Activated T-helper 1 cell treated with anti-CD3 and anti-CD28 coated beads, Interleukin-12 subunit alpha, Interleukin-12 subunit beta, Interleukin-2, Interleukin-4 antibody, amounts not matched to agents 30 ng/mL and 10 ng/mL and 1 ng/mL, durations not matched to agents 14 hours and 24 hours and 36 hours (primary cell): Measurements from ENCODE around the gene PDE2A. TPM values are rescaled to one million over a fixed set of nuclear protein-coding genes. Genes with fewer than 3 reads are reported as not detected.
"Not testable (repeated sequence)": the region's sequence is repeated elsewhere in the genome, so short reads cannot be mapped to it uniquely, and the experiment has no call there.

Experiments used
- DNase-seq: peaks from one replicate; pipeline ENCODE4 v3.0.0; 2021; ENCODE audit warnings: low spot score
- H3K27ac Mint-ChIP-seq: one replicate; pipeline ENCODE4 v1.8.0; 2021; ENCODE audit warnings: mild to moderate bottlenecking, mixed read lengths
- H3K27me3 Mint-ChIP-seq: one replicate; pipeline ENCODE4 v1.8.0; 2022; ENCODE audit warnings: mild to moderate bottlenecking, moderate library complexity, mixed read lengths; ENCODE audit not compliant: insufficient read depth
- H3K36me3 Mint-ChIP-seq: one replicate; pipeline ENCODE4 v1.8.0; 2021; ENCODE audit warnings: low read depth, mixed read lengths
- H3K4me1 Mint-ChIP-seq: one replicate; pipeline ENCODE4 v1.8.0; 2021; ENCODE audit warnings: low read depth, mixed read lengths
- H3K4me3 Mint-ChIP-seq: one replicate; pipeline ENCODE4 v1.8.0; 2021; ENCODE audit warnings: mild to moderate bottlenecking, moderate library complexity, mixed read lengths
- H3K9me3 Mint-ChIP-seq: one replicate; pipeline ENCODE4 v1.8.0; 2021; ENCODE audit warnings: mixed read lengths
- intact Hi-C: fragments of 100-400 bp; cut with micrococcal nuclease; formaldehyde crosslinking; loops from one replicate; pipeline ENCODE4 v1.15.1; 2024
- total RNA-seq: library from RNA; stranded (reverse); gene quantifications from 2 replicates; pipeline ENCODE4 v1.2.3, GENCODE V29; 2022

PDE2A gene
- total RNA-seq, 1 donor from 2014 or later: 0.57 TPM

GRCh38 chr11:72573072-72573854 lies 101.0 kb downstream of the PDE2A start:
- Mint-ChIP-seq H3K4me1 (peaks cover 19% of the 10 kb centered on the region), H3K9me3 (no peaks in the 10 kb centered on the region), H3K36me3 (no peaks in the 10 kb centered on the region), H3K4me3 (no peak overlapping the region), H3K27ac (no peak overlapping the region), H3K27me3 (peaks cover 11% of the 10 kb centered on the region)
- no peak for DNase-seq
- intact Hi-C loops: loop anchor here (1.0 kb wide), 2 partner anchors 91 to 102 kb away; no protein-coding TSS in a partner anchor

DNA sequence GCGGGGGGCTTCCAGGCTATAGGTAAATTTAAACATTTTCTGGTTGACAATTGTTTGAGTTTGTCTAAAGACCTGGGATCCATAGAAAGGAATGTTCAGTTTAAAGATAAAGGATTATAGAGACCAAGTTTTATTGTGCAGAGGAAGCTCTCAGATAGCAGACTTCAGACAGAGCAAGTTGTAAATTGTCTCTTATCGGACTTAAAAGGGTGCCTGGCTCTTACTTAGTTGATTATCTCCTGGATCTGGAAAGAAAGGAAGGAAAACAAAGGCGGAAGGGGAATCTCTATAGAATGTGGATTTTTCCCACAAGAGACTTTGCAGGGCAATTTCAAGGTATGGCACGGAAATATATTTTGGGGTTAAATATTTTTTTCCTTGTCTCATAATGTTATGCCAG lies 101.7 kb downstream of the PDE2A start:
- H3K4me3 Mint-ChIP-seq, H3K9me3 Mint-ChIP-seq, intact Hi-C loops, H3K27ac Mint-ChIP-seq, H3K36me3 Mint-ChIP-seq, DNase-seq: not testable (repeated sequence)
- peaks cover 19% of the 10 kb centered on the region for H3K4me1 Mint-ChIP-seq
- H3K27me3 Mint-ChIP-seq: peaks cover 11% of the 10 kb centered on the region

DNA sequence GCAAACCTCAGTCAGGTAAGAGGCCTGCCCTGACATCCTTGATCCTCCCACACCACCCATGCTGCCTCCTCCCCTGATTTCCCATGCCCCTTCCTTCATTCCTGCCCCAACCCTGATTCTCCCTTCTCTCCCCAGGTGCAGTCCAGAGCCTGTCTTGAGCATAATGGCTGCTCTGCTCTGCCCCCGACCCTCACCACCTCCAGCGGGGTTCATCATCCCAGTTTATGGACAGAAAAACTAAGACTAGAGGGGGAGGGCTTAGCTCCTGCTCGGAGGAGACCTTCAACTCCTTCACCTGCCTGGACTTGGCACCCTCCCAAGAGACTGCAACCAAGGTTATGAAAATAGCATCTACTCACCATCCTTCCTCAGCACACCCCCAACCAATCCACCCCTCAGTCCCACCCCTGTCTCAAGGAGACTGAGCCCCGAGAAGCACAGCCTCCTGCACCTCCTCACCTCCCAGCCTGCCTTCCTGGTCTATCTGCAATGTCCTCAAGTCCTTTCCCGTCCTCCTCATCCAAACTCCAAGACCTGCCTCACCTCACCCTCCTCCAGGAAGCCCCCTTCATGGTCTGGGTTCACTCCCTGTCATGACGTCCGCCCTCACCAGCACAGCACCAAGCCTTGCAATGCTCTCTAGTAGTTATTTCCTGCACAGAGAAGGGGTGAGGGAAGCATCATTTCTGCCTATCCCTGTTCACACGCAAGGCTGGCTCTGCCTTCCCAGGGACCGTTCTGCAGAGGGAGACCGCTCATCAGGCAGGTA lies 103.1 kb downstream of the PDE2A start:
- Mint-ChIP-seq H3K4me1 (peaks cover 19% of the 10 kb centered on the region), H3K4me3 (no peak overlapping the region), H3K27me3 (peaks cover 12% of the 10 kb centered on the region), H3K36me3 (no peaks in the 10 kb centered on the region), H3K27ac (no peak overlapping the region), H3K9me3 (no peaks in the 10 kb centered on the region)
- intact Hi-C loops: no loop called here
- DNase-seq: no peak

GRCh38 chr11:72569966-72570892 lies 104.0 kb downstream of the PDE2A start:
- no peak for DNase-seq
- Mint-ChIP-seq H3K4me3 (no peak overlapping the region), H3K27me3 (peaks cover 12% of the 10 kb centered on the region), H3K36me3 (no peaks in the 10 kb centered on the region), H3K4me1 (peaks cover 19% of the 10 kb centered on the region), H3K9me3 (no peaks in the 10 kb centered on the region), H3K27ac (peak overlapping the region; percentile 60)
- intact Hi-C loops: no loop called here

GRCh38 chr11:72568861-72569260 lies 105.4 kb downstream of the PDE2A start:
- Mint-ChIP-seq H3K4me3 (no peak overlapping the region), H3K4me1 (peaks cover 19% of the 10 kb centered on the region), H3K9me3 (no peaks in the 10 kb centered on the region), H3K27me3 (peaks cover 8% of the 10 kb centered on the region), H3K27ac (no peak overlapping the region), H3K36me3 (no peaks in the 10 kb centered on the region)
- no peak for DNase-seq
- intact Hi-C loops: no loop called here

- H3K36me3 Mint-ChIP-seq: no peaks in the 10 kb centered on the region
- no peak for DNase-seq
- no peak overlapping the region for H3K4me3 Mint-ChIP-seq
- H3K4me1 Mint-ChIP-seq: no peaks in the 10 kb centered on the region
- no peak overlapping the region for H3K27ac Mint-ChIP-seq
- intact Hi-C loops: no loop called here
- H3K9me3 Mint-ChIP-seq: no peaks in the 10 kb centered on the region
- peaks cover 14% of the 10 kb centered on the region for H3K27me3 Mint-ChIP-seq
Measured at GRCh38 chr11:72562431-72562830, 111.8 kb downstream of the PDE2A start.

DNA sequence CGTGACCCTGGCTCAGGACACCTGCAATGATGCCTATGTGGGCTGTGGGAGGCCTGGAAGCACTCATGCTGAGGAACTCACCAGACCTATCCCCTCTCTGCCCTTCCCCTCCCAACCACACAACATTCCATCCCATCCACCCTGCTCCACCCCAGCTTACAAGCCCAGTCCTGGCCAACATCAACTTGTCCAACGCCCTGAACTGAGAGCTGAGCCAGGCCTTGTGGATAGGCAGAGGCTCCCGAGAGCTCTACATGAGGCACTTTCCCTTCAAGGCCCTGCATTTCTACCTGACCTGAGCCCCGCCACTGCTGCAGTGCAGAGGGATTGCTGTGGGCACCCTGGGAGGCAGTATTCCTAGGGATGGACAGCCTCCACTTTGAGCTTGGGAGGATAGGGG lies 112.4 kb downstream of the PDE2A start:
- Mint-ChIP-seq H3K9me3 (no peaks in the 10 kb centered on the region), H3K4me3 (no peak overlapping the region), H3K27ac (no peak overlapping the region), H3K4me1 (no peaks in the 10 kb centered on the region), H3K27me3 (peaks cover 16% of the 10 kb centered on the region), H3K36me3 (no peaks in the 10 kb centered on the region)
- intact Hi-C loops: no loop called here
- no peak for DNase-seq

- H3K9me3 Mint-ChIP-seq, intact Hi-C loops, DNase-seq, H3K27ac Mint-ChIP-seq, H3K36me3 Mint-ChIP-seq, H3K4me1 Mint-ChIP-seq, H3K4me3 Mint-ChIP-seq: not testable (repeated sequence)
- peaks cover 18% of the 10 kb centered on the region for H3K27me3 Mint-ChIP-seq
Measured at GRCh38 chr11:72560864-72561263, 113.4 kb downstream of the PDE2A start.

DNA sequence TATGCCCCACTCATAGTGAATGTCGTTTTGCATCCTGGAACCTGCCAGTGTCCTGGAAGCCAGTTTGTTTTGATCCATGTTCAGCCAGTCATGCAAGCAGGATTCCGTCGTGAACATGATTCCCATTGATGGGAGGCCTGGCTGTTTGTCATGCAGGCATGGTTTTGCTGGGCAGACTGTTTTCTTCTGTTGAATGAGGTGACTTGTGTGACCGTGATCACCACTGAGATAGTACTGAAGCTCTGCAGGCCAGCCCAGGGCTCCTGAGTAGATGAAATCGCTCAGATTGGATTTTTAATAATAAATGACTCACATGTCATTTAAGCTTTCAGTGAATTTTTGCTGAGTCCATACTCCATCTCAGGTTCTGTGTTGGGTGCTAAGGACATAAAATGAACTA lies 117.8 kb downstream of the PDE2A start:
- no peak overlapping the region for H3K27ac Mint-ChIP-seq
- intact Hi-C loops: no loop called here
- DNase-seq: no peak

DNA sequence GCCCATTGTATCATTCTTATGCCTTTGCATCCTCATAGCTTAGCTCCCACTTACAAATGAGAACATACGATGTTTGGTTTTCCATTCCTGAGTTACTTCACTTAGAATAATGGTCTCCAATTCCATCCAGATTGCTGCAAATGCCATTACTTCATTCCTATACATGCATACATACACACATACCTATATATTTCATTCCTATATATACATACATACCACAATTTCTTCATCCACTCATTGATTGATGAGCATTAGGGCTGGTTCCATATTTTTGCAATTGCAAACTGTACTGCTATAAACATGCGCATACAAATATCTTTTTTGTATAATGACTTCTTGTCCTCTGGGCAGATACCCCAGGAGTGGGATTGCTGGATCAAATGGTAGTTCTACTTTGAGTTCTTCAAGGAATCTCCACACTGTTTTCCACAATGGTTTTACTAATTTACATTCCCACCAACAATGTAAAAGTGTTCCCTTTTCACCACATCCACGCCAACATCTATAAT lies 119.2 kb downstream of the PDE2A start:
- H3K36me3 Mint-ChIP-seq, H3K9me3 Mint-ChIP-seq, DNase-seq, intact Hi-C loops, H3K27ac Mint-ChIP-seq, H3K4me3 Mint-ChIP-seq, H3K4me1 Mint-ChIP-seq: not testable (repeated sequence)
- peaks cover 36% of the 10 kb centered on the region for H3K27me3 Mint-ChIP-seq

More for the DNA sequence above, 117.8 kb downstream of the PDE2A start:
- Mint-ChIP-seq H3K36me3 (no peaks in the 10 kb centered on the region), H3K4me1 (no peaks in the 10 kb centered on the region), H3K9me3 (no peaks in the 10 kb centered on the region), H3K27me3 (peaks cover 36% of the 10 kb centered on the region), H3K4me3 (no peak overlapping the region)

GRCh38 chr11:72553706-72554105 lies 120.5 kb downstream of the PDE2A start:
- peaks cover 37% of the 10 kb centered on the region for H3K27me3 Mint-ChIP-seq
- no peaks in the 10 kb centered on the region for H3K4me1 Mint-ChIP-seq
- no peak overlapping the region for H3K27ac Mint-ChIP-seq
- H3K9me3 Mint-ChIP-seq: no peaks in the 10 kb centered on the region
- no peak overlapping the region for H3K4me3 Mint-ChIP-seq
- H3K36me3 Mint-ChIP-seq: no peaks in the 10 kb centered on the region
- intact Hi-C loops: loop anchor here (1.0 kb wide), 2 partner anchors 71 to 82 kb away; no protein-coding TSS in a partner anchor
- DNase-seq: no peak

DNA sequence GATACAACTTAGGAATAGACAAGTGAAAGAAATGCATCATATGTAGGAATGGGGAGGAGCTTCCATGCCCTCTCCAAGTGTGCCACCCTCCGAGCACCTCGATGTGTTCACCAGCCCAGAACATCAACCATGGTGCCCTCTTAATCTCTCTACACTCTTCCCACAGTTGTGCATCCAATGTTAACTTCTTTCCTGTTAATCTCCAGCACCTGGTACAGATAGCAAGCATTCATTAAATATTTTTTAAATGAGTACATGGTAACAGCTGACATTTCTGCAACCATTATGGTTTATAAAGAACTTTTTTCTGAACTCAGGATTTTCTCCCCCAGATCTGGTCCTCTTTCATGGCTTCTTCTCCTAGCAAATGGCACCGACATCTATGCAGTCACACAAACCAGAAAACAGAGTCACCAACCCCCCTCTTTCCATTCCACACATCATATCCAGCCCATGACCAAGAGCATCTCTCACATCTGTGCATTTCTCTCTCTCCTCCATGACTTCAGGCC lies 121.8 kb downstream of the PDE2A start:
- peaks cover 32% of the 10 kb centered on the region for H3K27me3 Mint-ChIP-seq
- no peaks in the 10 kb centered on the region for H3K9me3 Mint-ChIP-seq
- no peaks in the 10 kb centered on the region for H3K4me1 Mint-ChIP-seq
- no peak overlapping the region for H3K27ac Mint-ChIP-seq
- no peak overlapping the region for H3K4me3 Mint-ChIP-seq
- no peaks in the 10 kb centered on the region for H3K36me3 Mint-ChIP-seq
- DNase-seq: no peak
- intact Hi-C loops: no loop called here
